HepG2 (cell line): ENCODE measurements around the gene RASSF7. TPM values are rescaled to one million over a fixed set of nuclear protein-coding genes. Genes with fewer than 3 reads are reported as not detected.

Experiments used
- LCORL ChIP-seq, 2 experiments: fragments of 450-650 bp in 1 of 2; sonication (generic) in 1 of 2; formaldehyde crosslinking in 1 of 2; IDR thresholded peaks; 2 replicates each; pipeline versions ENCODE4 v1.5.0 to v1.6.1; 2017 to 2020; ENCODE audit warnings: antibody characterized with exemption in 1 of 2, missing genetic modification reagents in 1 of 2
- MAFF ChIP-seq: IDR thresholded peaks from 2 replicates; pipeline ENCODE4 v1.6.1; 2011; ENCODE audit warnings: low read depth, low read length, improper control_type of control experiment
- PAWR ChIP-seq: sonication (generic); formaldehyde crosslinking; IDR thresholded peaks from 2 replicates; pipeline ENCODE4 v1.4.0; 2020; ENCODE audit warnings: missing genetic modification reagents, mild to moderate bottlenecking, borderline replicate concordance
- RFXANK ChIP-seq: IDR thresholded peaks from 2 replicates; pipeline ENCODE4 v1.6.1; 2016
- TOPORS ChIP-seq: sonication (generic); formaldehyde crosslinking; IDR thresholded peaks from 2 replicates; pipeline ENCODE4 v1.8.0; 2023; ENCODE audit warnings: mild to moderate bottlenecking, missing genetic modification reagents
- ZHX2 ChIP-seq, 2 experiments: sonication (generic) in 1 of 2; formaldehyde crosslinking in 1 of 2; IDR thresholded peaks; 2 replicates each; pipeline versions ENCODE4 v1.6.1 to v1.9.0; 2014 to 2022; ENCODE audit warnings: antibody characterized with exemption in 1 of 2, borderline replicate concordance in 1 of 2, inconsistent platforms in 1 of 2, low read depth in 1 of 2, missing genetic modification reagents in 1 of 2
- ZNF567 ChIP-seq: sonication (generic); formaldehyde crosslinking; IDR thresholded peaks from 2 replicates; pipeline ENCODE4 v1.8.1; 2023; ENCODE audit warnings: mild to moderate bottlenecking, missing genetic modification reagents, borderline replicate concordance
- ZNF574 ChIP-seq: sonication (generic); formaldehyde crosslinking; IDR thresholded peaks from 2 replicates; pipeline ENCODE4 v1.4.0; 2020; ENCODE audit warnings: missing genetic modification reagents
- ZNF740 ChIP-seq: sonication (generic); formaldehyde crosslinking; IDR thresholded peaks from 2 replicates; pipeline ENCODE4 v1.4.0; 2020; ENCODE audit warnings: missing genetic modification reagents
- ZNF800 ChIP-seq: sonication (generic); formaldehyde crosslinking; IDR thresholded peaks from 2 replicates; pipeline ENCODE4 v1.4.0; 2020; ENCODE audit warnings: missing genetic modification reagents
- ZZZ3 ChIP-seq: sonication (generic); formaldehyde crosslinking; IDR thresholded peaks from 2 replicates; pipeline ENCODE4 v1.4.0; 2020; ENCODE audit warnings: missing genetic modification reagents, mild to moderate bottlenecking, borderline replicate concordance
- polyA plus RNA-seq, 8 experiments: library from polyadenylated mRNA; depleted of rRNA in 3 of 8; stranded (reverse) in 7 of 8; unstranded in 1 of 8; fragments of >200 nt; fragmentation: Illumina TruSeq in 4 of 8; extraction: Trizol in 4 of 8; gene quantifications; 2 replicates each; pipeline versions ENCODE4 v1.2.1 to v1.2.3, GENCODE V29; 2011 to 2016; ENCODE audit warnings: low read depth in 4 of 8, missing spikeins in 1 of 8, mixed read lengths in 1 of 8; ENCODE audit not compliant: insufficient read depth in 1 of 8
- total RNA-seq, 5 experiments: library from RNA; depleted of rRNA; stranded (reverse); fragments of >200 nt; fragmentation: Illumina TruSeq; extraction: Trizol; gene quantifications; 2 replicates each; pipeline ENCODE4 v1.2.3, GENCODE V29; 2016; ENCODE audit warnings: low read depth in 1 of 5
- TF ChIP-seq, protein P1 (sequence below): sonication (generic); formaldehyde crosslinking; IDR thresholded peaks from 2 replicates; pipeline ENCODE4 v1.8.0; 2022; ENCODE audit warnings: missing genetic modification reagents, mild to moderate bottlenecking, inconsistent platforms, borderline replicate concordance
- TF ChIP-seq, protein P2 (sequence below), 2 experiments: sonication (generic) in 1 of 2; formaldehyde crosslinking in 1 of 2; IDR thresholded peaks; 2 replicates each; pipeline versions ENCODE4 v1.4.0 to v1.6.1; 2018 to 2020; ENCODE audit warnings: missing genetic modification reagents in 2 of 2, borderline replicate concordance in 1 of 2, low read depth in 1 of 2, mild to moderate bottlenecking in 1 of 2, missing biosample characterization in 1 of 2

The RASSF7 gene
- total and polyA plus RNA-seq, 2 of the 13 experiments (the other 11 are each of a cell fraction or from before 2014, with no cell fraction given), result 20.2 to 28.6 TPM

DNA sequence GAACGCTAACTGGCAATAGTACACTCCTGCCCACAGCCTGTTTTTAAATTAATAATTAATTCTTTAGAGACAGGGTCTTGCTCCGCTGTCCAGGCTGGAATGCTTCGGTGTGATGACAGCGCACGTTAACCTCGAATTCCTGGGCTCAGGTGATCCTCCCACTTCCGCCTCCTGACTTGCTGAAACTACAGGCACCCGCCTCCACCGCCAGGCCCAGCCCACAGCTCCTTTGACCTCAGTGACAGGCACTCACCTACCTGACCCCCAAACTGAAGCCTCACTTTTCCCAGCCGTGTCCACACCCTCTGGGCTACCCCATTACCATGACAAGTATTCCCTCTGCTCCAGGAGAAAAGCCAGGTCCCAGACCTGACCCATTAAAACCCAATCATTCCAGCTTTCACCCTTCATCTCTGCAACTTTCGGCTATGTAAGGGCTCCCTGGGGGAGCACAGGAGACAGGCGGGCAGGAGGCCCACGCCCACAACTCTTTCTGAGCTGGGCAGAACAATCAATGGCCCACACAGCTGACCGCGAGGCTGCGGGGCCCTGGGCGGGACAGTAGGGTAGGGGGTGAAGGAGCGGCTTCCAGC is 962 bp upstream of the RASSF7 start (continued):
- TF ChIP-seq ZNF574 (no peak; the same call in 1 of the 2 replicates), ZZZ3 (CRISPR knock-in tag) (no peak), ZNF567 (CRISPR knock-in tag) (no peak), LCORL (IDR thresholded peaks at IDR 0.05) (no peak), LCORL (CRISPR knock-in tag; IDR thresholded peaks at IDR 0.05) (peak; percentile 45), MAFF (no peak), ZNF800 (no peak), ZNF740 (CRISPR knock-in tag) (no peak), TOPORS (CRISPR knock-in tag) (no peak), ZHX2 (IDR thresholded peaks at IDR 0.05; ENCODE audit: low read depth) (no peak), ZHX2 (CRISPR knock-in tag; IDR thresholded peaks at IDR 0.05; ENCODE audit: borderline replicate concordance) (no peak), RFXANK (no peak), PAWR (CRISPR knock-in tag) (no peak)
- TF ChIP-seq, protein P1, sequence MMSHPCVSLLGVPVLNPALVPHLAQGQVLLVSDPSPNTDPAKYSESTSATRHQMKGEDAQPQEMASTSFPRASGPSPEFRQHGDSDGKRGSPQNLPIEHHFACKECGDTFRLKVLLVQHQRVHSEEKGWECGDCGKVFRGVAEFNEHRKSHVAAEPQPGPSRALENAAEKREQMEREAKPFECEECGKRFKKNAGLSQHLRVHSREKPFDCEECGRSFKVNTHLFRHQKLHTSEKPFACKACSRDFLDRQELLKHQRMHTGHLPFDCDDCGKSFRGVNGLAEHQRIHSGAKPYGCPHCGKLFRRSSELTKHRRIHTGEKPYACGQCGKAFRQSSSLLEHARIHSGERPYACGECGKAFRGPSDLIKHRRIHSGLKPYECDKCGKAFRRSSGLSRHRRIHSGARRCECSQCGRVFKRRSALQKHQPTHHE (CRISPR knock-in tag), result 0 out of 2 replicates have a peak, but pooled peaks have one; percentile 8
- TF ChIP-seq, protein P2, sequence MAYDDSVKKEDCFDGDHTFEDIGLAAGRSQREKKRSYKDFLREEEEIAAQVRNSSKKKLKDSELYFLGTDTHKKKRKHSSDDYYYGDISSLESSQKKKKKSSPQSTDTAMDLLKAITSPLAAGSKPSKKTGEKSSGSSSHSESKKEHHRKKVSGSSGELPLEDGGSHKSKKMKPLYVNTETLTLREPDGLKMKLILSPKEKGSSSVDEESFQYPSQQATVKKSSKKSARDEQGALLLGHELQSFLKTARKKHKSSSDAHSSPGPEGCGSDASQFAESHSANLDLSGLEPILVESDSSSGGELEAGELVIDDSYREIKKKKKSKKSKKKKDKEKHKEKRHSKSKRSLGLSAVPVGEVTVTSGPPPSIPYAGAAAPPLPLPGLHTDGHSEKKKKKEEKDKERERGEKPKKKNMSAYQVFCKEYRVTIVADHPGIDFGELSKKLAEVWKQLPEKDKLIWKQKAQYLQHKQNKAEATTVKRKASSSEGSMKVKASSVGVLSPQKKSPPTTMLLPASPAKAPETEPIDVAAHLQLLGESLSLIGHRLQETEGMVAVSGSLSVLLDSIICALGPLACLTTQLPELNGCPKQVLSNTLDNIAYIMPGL (CRISPR knock-in tag; IDR thresholded peaks at IDR 0.05; ENCODE audit: borderline replicate concordance in 1 of 2, low read depth in 1 of 2), result peak in 1 of 2 experiments; percentile 35; a peak in 3 of 4 replicates
